Adrenal gland (tissue), 12 donors: ENCODE measurements around the gene ADAMTS13. TPM values are rescaled to one million over a fixed set of nuclear protein-coding genes. Genes with fewer than 3 reads are reported as not detected.

Experiments
- DNase-seq, 7 donors: peaks; one replicate each; pipeline ENCODE4 v3.0.0-alpha.2; 2019 to 2020
- H3K27ac ChIP-seq, 5 donors: fragments of 200-600 bp; sonication (generic) in 4 of 5; 1 replicate in 3 of 5; 2 replicates in 2 of 5; pipeline versions ENCODE4 v1.5.1 to v1.8.0; 2016 to 2020; ENCODE audit warnings: mild to moderate bottlenecking in 1 of 5
- H3K27me3 ChIP-seq: fragments of 200-600 bp; 2 replicates; pipeline ENCODE4 v1.8.0; 2021
- H3K36me3 ChIP-seq, 2 donors: fragments of 200-600 bp; replicated peaks in 1 of 2; 1 replicate in 1 of 2; 2 replicates in 1 of 2; pipeline versions ENCODE4 v1.5.1 to v1.8.0; 2018 to 2022
- H3K4me1 ChIP-seq, 2 donors: fragments of 200-600 bp; replicated peaks in 1 of 2; 1 replicate in 1 of 2; 2 replicates in 1 of 2; pipeline versions ENCODE4 v1.5.1 to v1.8.0; 2018 to 2021
- H3K4me3 ChIP-seq, 4 donors: fragments of 200-600 bp; sonication (generic) in 3 of 4; one replicate each; pipeline ENCODE4 v1.5.1; 2016 to 2018
- H3K9me3 ChIP-seq, 3 donors: fragments of 200-600 bp; sonication (generic) in 1 of 3; replicated peaks in 1 of 3; 1 replicate in 2 of 3; 2 replicates in 1 of 3; pipeline versions ENCODE4 v1.5.1 to v1.8.0; 2016 to 2021
- POLR2A ChIP-seq, 2 donors: fragments of 450-650 bp; IDR thresholded peaks; one replicate each; pipeline ENCODE4 v1.6.1; 2017; ENCODE audit warnings: antibody characterized with exemption in 2 of 2, mild to moderate bottlenecking in 2 of 2, moderate library complexity in 1 of 2
- WGBS, 4 donors: extraction: QIAGEN DNeasy Blood & Tissue Kit in 2 of 4; methylation state at CpG; one replicate each; pipeline versions ENCODE4 v1.1.5 to v1.1.7; 2013 to 2017; 5-methylcytosine and 5-hydroxymethylcytosine counted together
- intact Hi-C, 2 donors: fragments of 100-400 bp; cut with DNase I; formaldehyde crosslinking; loops; one replicate each; pipeline versions ENCODE4 v1.14.1 to v1.15.0; 2022 to 2023
- polyA plus RNA-seq, 3 donors: library from polyadenylated mRNA; stranded (reverse); fragments of 200-250 nt in 2 of 3; fragments of 350-450 nt in 1 of 3; fragmentation: Illumina TruSeq in 1 of 3; extraction: RNeasy Lipid Tissue Mini Kit (QIAGEN cat#74804) in 1 of 3; gene quantifications; one replicate each; pipeline ENCODE4 v1.2.3, GENCODE V29; 2013 to 2014
- total RNA-seq, 9 donors: library from RNA; depleted of rRNA in 4 of 9; stranded (reverse); fragments of >200 nt in 4 of 9; fragments of 120-200 nt in 1 of 9; fragmentation: NEBNext Ultra II Directional in 1 of 9; extraction: Animal tissue kit (Norgen Biotek cat#: 25700) in 1 of 9; gene quantifications; one replicate each; pipeline versions ENCODE4 v1.1.0 to v1.2.4, GENCODE V29; 2013 to 2023
- TF ChIP-seq, protein P1 (sequence below), 6 experiments: fragments of 450-650 bp in 4 of 6; fragments of 200-600 bp in 2 of 6; sonication (generic) in 1 of 6; IDR thresholded peaks; 1 replicate in 5 of 6; 2 replicates in 1 of 6; pipeline versions ENCODE4 v1.5.1 to v1.8.0; 2016 to 2021; ENCODE audit warnings: antibody characterized with exemption in 6 of 6, mild to moderate bottlenecking in 2 of 6, moderate library complexity in 1 of 6
- donor health status: healthy with polysubstance abuse.
- donor health status: Bipolar disorder and iron deficiency.
- donor health status: DM: yes; HTN: yes; CAD: no.
- donor health status: DM: no; HTN: no; CAD: no.
- donor health status: DM: no; HTN: no; CAD: no.
- donor health status: DM: yes; HTN: yes; CAD: no.

The ADAMTS13 gene
- total and polyA plus RNA-seq, 12 donors, result 0.15 to 19.9 (median 2.0) TPM

DNA sequence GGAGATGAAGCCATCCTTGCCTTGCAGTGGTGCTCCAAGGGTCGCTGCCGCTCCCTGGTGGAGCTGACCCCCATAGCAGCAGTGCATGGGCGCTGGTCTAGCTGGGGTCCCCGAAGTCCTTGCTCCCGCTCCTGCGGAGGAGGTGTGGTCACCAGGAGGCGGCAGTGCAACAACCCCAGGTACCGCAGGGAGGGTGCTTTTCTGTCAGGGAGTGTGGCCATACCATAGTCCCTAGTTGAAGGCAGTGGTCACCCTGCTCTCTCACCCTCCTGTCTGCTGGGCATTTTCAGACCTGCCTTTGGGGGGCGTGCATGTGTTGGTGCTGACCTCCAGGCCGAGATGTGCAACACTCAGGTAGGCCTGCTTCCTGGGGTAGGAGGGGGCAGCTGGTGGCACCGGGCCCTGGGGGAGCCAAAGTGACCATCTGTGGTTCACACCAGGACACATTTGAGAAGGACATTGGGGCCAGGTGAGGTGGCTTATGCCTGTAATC is 11.2 kb downstream of the ADAMTS13 start:
- Histone ChIP-seq H3K27ac (no peak overlapping the region), H3K9me3 (no peaks in the 10 kb centered on the region), H3K36me3 (no peaks in the 10 kb centered on the region), H3K27me3 (peaks cover 3% of the 10 kb centered on the region), H3K4me3 (no peak overlapping the region), H3K4me1 (no peaks in the 10 kb centered on the region)
- WGBS, 4 donors, result 82 to 97% (median 85%) methylated on average over 5 to 11 of the region's 11 CpGs
- intact Hi-C loops, result no loop called here
- TF ChIP-seq POLR2A (IDR thresholded peaks at IDR 0.05), result no peak
- TF ChIP-seq, protein P1, sequence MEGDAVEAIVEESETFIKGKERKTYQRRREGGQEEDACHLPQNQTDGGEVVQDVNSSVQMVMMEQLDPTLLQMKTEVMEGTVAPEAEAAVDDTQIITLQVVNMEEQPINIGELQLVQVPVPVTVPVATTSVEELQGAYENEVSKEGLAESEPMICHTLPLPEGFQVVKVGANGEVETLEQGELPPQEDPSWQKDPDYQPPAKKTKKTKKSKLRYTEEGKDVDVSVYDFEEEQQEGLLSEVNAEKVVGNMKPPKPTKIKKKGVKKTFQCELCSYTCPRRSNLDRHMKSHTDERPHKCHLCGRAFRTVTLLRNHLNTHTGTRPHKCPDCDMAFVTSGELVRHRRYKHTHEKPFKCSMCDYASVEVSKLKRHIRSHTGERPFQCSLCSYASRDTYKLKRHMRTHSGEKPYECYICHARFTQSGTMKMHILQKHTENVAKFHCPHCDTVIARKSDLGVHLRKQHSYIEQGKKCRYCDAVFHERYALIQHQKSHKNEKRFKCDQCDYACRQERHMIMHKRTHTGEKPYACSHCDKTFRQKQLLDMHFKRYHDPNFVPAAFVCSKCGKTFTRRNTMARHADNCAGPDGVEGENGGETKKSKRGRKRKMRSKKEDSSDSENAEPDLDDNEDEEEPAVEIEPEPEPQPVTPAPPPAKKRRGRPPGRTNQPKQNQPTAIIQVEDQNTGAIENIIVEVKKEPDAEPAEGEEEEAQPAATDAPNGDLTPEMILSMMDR (IDR thresholded peaks at IDR 0.05), result no peak
- DNase-seq, result no peak

DNA sequence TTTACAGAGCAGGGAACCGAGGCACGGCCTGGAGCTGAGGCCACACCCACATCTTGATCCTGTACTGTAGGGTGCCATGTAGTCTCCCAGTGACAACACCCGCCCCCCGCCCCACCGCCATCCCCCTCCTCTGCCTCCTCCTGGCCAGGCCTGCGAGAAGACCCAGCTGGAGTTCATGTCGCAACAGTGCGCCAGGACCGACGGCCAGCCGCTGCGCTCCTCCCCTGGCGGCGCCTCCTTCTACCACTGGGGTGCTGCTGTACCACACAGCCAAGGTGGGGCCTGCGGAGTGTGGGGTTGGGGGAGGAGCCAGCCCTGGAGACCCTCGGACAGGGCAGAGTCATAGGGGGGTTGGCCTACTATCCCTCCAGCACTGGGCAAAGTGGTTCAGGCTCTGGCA is 14.5 kb downstream of the ADAMTS13 start:
- Histone ChIP-seq H3K9me3 (no peaks in the 10 kb centered on the region), H3K27ac (no peak overlapping the region), H3K4me3 (no peak overlapping the region), H3K4me1 (no peaks in the 10 kb centered on the region), H3K36me3 (no peaks in the 10 kb centered on the region), H3K27me3 (no peaks in the 10 kb centered on the region)
- no peak for DNase-seq
- intact Hi-C loops, result no loop called here
- whole genome bisulfite sequencing, 4 donors, result 62 to 87% (median 80%) methylated on average over 2 to 16 of the region's 16 CpGs
- no peak for TF ChIP-seq POLR2A (IDR thresholded peaks at IDR 0.05)
- TF ChIP-seq, protein P1 (IDR thresholded peaks at IDR 0.05), result no peak

DNA sequence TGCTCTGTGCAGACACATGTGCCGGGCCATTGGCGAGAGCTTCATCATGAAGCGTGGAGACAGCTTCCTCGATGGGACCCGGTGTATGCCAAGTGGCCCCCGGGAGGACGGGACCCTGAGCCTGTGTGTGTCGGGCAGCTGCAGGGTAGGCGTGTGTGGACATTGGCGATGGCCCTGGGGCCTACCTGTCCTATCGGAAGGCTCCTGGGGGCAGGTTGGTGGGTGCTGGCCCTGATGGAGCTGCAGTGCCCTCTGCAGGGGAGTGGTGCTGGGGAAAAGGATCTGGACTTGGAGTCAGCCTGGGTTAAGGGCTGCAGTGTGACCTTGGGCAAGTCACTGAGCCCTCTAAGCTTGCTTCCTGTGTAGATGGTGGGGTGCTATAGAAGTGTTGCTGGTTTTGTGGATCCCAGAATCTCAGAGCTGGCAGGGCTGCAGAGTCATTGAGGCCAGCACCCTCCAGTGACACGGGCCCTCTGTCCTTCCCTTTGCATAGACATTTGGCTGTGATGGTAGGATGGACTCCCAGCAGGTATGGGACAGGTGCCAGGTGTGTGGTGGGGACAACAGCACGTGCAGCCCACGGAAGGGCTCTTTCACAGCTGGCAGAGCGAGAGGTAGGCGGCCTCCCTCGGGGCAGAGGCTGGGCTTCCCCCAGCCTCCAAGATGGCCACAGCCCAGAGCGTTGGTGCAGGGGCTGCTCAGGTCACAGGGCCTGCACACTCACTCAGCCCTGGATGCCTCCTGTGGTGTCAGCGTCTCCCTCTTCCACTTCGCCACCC is 15.8 kb downstream of the ADAMTS13 start:
- 86 to 90% (median 87%) methylated on average over 6 to 20 of the region's 20 CpGs for WGBS, 4 donors
- no peaks in the 10 kb centered on the region for H3K36me3 ChIP-seq

DNA sequence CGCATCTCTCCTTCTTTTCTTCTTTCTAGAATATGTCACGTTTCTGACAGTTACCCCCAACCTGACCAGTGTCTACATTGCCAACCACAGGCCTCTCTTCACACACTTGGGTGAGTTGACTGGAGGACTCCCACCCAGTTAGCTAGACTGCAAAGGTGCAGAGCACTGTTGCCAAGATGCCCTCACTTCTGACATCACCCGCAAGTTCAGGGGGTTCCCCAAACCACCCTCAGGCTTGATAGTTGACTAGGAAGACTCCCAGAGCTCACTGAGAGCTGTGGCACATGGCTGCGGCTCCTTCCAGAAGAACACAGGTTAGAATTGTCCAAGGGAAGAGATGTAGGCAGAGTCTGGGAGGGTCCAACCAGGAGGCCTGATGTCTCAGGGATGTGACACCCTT is 17.2 kb downstream of the ADAMTS13 start:
- DNase-seq, result no peak
- Histone ChIP-seq H3K9me3 (no peaks in the 10 kb centered on the region), H3K27me3 (no peaks in the 10 kb centered on the region), H3K27ac (no peak overlapping the region), H3K36me3 (no peaks in the 10 kb centered on the region), H3K4me1 (no peaks in the 10 kb centered on the region), H3K4me3 (no peak overlapping the region)
- WGBS, 4 donors, result 38 to 78% (median 76%) methylated on average over 2 to 4 of the region's 4 CpGs
- intact Hi-C loops, result no loop called here
- TF ChIP-seq, protein P1 (IDR thresholded peaks at IDR 0.05), result no peak
- TF ChIP-seq POLR2A (IDR thresholded peaks at IDR 0.05), result no peak

More for the DNA sequence above, 15.8 kb downstream of the ADAMTS13 start:
- Histone ChIP-seq H3K4me3 (no peak overlapping the region), H3K4me1 (no peaks in the 10 kb centered on the region), H3K9me3 (no peaks in the 10 kb centered on the region), H3K27me3 (no peaks in the 10 kb centered on the region), H3K27ac (no peak overlapping the region)
- intact Hi-C loops, result no loop called here
- no peak for DNase-seq
- TF ChIP-seq, protein P1 (IDR thresholded peaks at IDR 0.05), result no peak
- no peak for TF ChIP-seq POLR2A (IDR thresholded peaks at IDR 0.05)
